A549 (cell line): ENCODE measurements around the gene SHTN1.

Experiments
- CBX8 ChIP-seq: fragments of 200-600 bp; sonication (generic); IDR thresholded peaks from 2 replicates; pipeline ENCODE4 v1.6.1; 2016
- CTCF ChIP-seq: fragments of >200 bp; sonication (Bioruptor Twin); formaldehyde crosslinking; IDR thresholded peaks from 3 replicates; pipeline ENCODE4 v1.5.1; 2016
- PHF8 ChIP-seq: fragments of 200-600 bp; sonication (generic); IDR thresholded peaks from 2 replicates; pipeline ENCODE4 v1.6.1; 2016; ENCODE audit warnings: low read depth, mild to moderate bottlenecking, antibody characterized with exemption, moderate library complexity, borderline replicate concordance

- no peak for TF ChIP-seq CTCF
- no peak for TF ChIP-seq PHF8
- no peak for TF ChIP-seq CBX8
Measured at GRCh38 chr10:117000580-117000979, 4.4 kb downstream of the SHTN1 start.
